IPS-18a (cell line): ENCODE data around the gene APLF.
"Not testable (repeated sequence)": the region's sequence is repeated elsewhere in the genome, so short reads cannot be mapped to it uniquely, and the experiment has no call there.

ENCODE experiments used
- H3K27ac ChIP-seq: one replicate; pipeline ENCODE4 v1.5.1; 2013; ENCODE audit warnings: low read length
- H3K27me3 ChIP-seq: one replicate; pipeline ENCODE4 v1.6.1; 2013; ENCODE audit warnings: mild to moderate bottlenecking, low read length; ENCODE audit not compliant: control insufficient read depth, insufficient read depth
- H3K36me3 ChIP-seq: one replicate; pipeline ENCODE4 v1.6.1; 2013; ENCODE audit warnings: low read depth, low read length; ENCODE audit not compliant: control insufficient read depth
- H3K4me1 ChIP-seq: one replicate; pipeline ENCODE4 v1.6.1; 2013; ENCODE audit warnings: low read depth, low read length; ENCODE audit not compliant: control insufficient read depth
- H3K4me3 ChIP-seq: one replicate; pipeline ENCODE4 v1.5.1; 2013; ENCODE audit warnings: low read length
- H3K9ac ChIP-seq: one replicate; pipeline ENCODE4 v1.6.1; 2013; ENCODE audit warnings: mild to moderate bottlenecking, low read length, moderate library complexity
- H3K9me3 ChIP-seq: one replicate; pipeline ENCODE4 v1.6.1; 2013; ENCODE audit warnings: low read depth, low read length; ENCODE audit not compliant: control insufficient read depth

Gene APLF

GRCh38 chr2:68568116-68568515 is 100.7 kb downstream of the APLF start:
- no peaks in the 10 kb centered on the region for H3K36me3 ChIP-seq
- no peak overlapping the region for H3K4me3 ChIP-seq
- H3K27ac ChIP-seq, result no peak overlapping the region
- no peak overlapping the region for H3K9ac ChIP-seq
- no peaks in the 10 kb centered on the region for H3K4me1 ChIP-seq
- H3K27me3 ChIP-seq, result no peaks in the 10 kb centered on the region
- no peaks in the 10 kb centered on the region for H3K9me3 ChIP-seq

GRCh38 chr2:68569604-68570003 is 102.2 kb downstream of the APLF start:
- Histone ChIP-seq H3K27ac (no peak overlapping the region), H3K27me3 (no peaks in the 10 kb centered on the region), H3K36me3 (no peaks in the 10 kb centered on the region), H3K9me3 (no peaks in the 10 kb centered on the region), H3K9ac (no peak overlapping the region), H3K4me1 (no peaks in the 10 kb centered on the region), H3K4me3 (no peak overlapping the region)

- not testable (repeated sequence) for H3K27ac ChIP-seq, H3K9ac ChIP-seq, H3K4me3 ChIP-seq, H3K4me1 ChIP-seq, H3K36me3 ChIP-seq, H3K27me3 ChIP-seq, H3K9me3 ChIP-seq
Observed at GRCh38 chr2:68570434-68570833, 103.0 kb downstream of the APLF start.

GRCh38 chr2:68574202-68574791 is 106.9 kb downstream of the APLF start:
- Histone ChIP-seq H3K9ac (no peak overlapping the region), H3K27ac (no peak overlapping the region), H3K27me3 (no peaks in the 10 kb centered on the region), H3K9me3 (no peaks in the 10 kb centered on the region), H3K4me1 (no peaks in the 10 kb centered on the region), H3K4me3 (no peak overlapping the region), H3K36me3 (no peaks in the 10 kb centered on the region)

- no peaks in the 10 kb centered on the region for H3K27me3 ChIP-seq
- H3K9ac ChIP-seq, result no peak overlapping the region
- H3K9me3 ChIP-seq, result no peaks in the 10 kb centered on the region
- H3K4me1 ChIP-seq, result no peaks in the 10 kb centered on the region
- H3K27ac ChIP-seq, result no peak overlapping the region
- no peaks in the 10 kb centered on the region for H3K36me3 ChIP-seq
- H3K4me3 ChIP-seq, result no peak overlapping the region
Observed at GRCh38 chr2:68577183-68577582, 109.8 kb downstream of the APLF start.

GRCh38 chr2:68579689-68580088 is 112.3 kb downstream of the APLF start:
- Histone ChIP-seq H3K9ac (no peak overlapping the region), H3K4me1 (no peaks in the 10 kb centered on the region), H3K4me3 (no peak overlapping the region), H3K27ac (no peak overlapping the region), H3K9me3 (no peaks in the 10 kb centered on the region), H3K36me3 (no peaks in the 10 kb centered on the region), H3K27me3 (no peaks in the 10 kb centered on the region)

- Histone ChIP-seq H3K27ac (no peak overlapping the region), H3K27me3 (no peaks in the 10 kb centered on the region), H3K9ac (no peak overlapping the region), H3K36me3 (no peaks in the 10 kb centered on the region), H3K9me3 (no peaks in the 10 kb centered on the region), H3K4me1 (no peaks in the 10 kb centered on the region), H3K4me3 (no peak overlapping the region)
Observed at GRCh38 chr2:68588589-68588988, 121.2 kb downstream of the APLF start.

GRCh38 chr2:68589963-68590362 is 122.6 kb downstream of the APLF start:
- H3K4me3 ChIP-seq, result no peak overlapping the region
- H3K27ac ChIP-seq, result no peak overlapping the region
- H3K36me3 ChIP-seq, result no peaks in the 10 kb centered on the region
- no peaks in the 10 kb centered on the region for H3K27me3 ChIP-seq
- H3K9ac ChIP-seq, result no peak overlapping the region
- H3K9me3 ChIP-seq, result no peaks in the 10 kb centered on the region
- no peaks in the 10 kb centered on the region for H3K4me1 ChIP-seq

- no peaks in the 10 kb centered on the region for H3K4me1 ChIP-seq
- H3K9ac ChIP-seq, result no peak overlapping the region
- H3K27ac ChIP-seq, result no peak overlapping the region
- H3K27me3 ChIP-seq, result no peaks in the 10 kb centered on the region
- no peaks in the 10 kb centered on the region for H3K36me3 ChIP-seq
- H3K9me3 ChIP-seq, result no peaks in the 10 kb centered on the region
- H3K4me3 ChIP-seq, result no peak overlapping the region
Observed at GRCh38 chr2:68590702-68591101, 123.3 kb downstream of the APLF start.

- Histone ChIP-seq H3K4me1 (no peaks in the 10 kb centered on the region), H3K4me3 (no peak overlapping the region), H3K9ac (no peak overlapping the region), H3K9me3 (no peaks in the 10 kb centered on the region), H3K27ac (no peak overlapping the region), H3K27me3 (no peaks in the 10 kb centered on the region), H3K36me3 (no peaks in the 10 kb centered on the region)
Observed at GRCh38 chr2:68591225-68591624, 123.8 kb downstream of the APLF start.

GRCh38 chr2:68594041-68594440 is 126.7 kb downstream of the APLF start:
- Histone ChIP-seq H3K36me3 (no peaks in the 10 kb centered on the region), H3K27me3 (no peaks in the 10 kb centered on the region), H3K4me1 (no peaks in the 10 kb centered on the region), H3K27ac (no peak overlapping the region), H3K9ac (no peak overlapping the region), H3K4me3 (no peak overlapping the region), H3K9me3 (no peaks in the 10 kb centered on the region)

- no peaks in the 10 kb centered on the region for H3K36me3 ChIP-seq
- H3K27ac ChIP-seq, result no peak overlapping the region
- no peaks in the 10 kb centered on the region for H3K27me3 ChIP-seq
- H3K9ac ChIP-seq, result no peak overlapping the region
- H3K9me3 ChIP-seq, result no peaks in the 10 kb centered on the region
- H3K4me1 ChIP-seq, result no peaks in the 10 kb centered on the region
- no peak overlapping the region for H3K4me3 ChIP-seq
Observed at GRCh38 chr2:68594674-68595492, 127.5 kb downstream of the APLF start.
